SK-N-SH (cell line): Measurements from ENCODE around the gene KPTN. TPM values are rescaled to one million over a fixed set of nuclear protein-coding genes. Genes with fewer than 3 reads are reported as not detected.
A peak's percentile ranks its signal among the peaks of the same experiment; 100 is the strongest.

Experiments
- CTCF ChIA-PET: fragments of 300-600, 350-600 bp; formaldehyde crosslinking; extraction: SDS; loops from one replicate; lab custom pipeline; 2021; lab: Yijun Ruan, JAX
- POLR2A ChIA-PET: fragments of 350-600 bp; sonication (Branson Sonifier 250); formaldehyde crosslinking; extraction: SDS; loops from one replicate; lab custom pipeline; 2020; ENCODE audit warnings: antibody characterized with exemption, inconsistent platforms; lab: Yijun Ruan, JAX
- DNase-seq: peaks from one replicate; pipeline ENCODE4 v3.0.0; 2012
- H2AFZ ChIP-seq: fragments of 200-600 bp; sonication (generic); 2 replicates; pipeline ENCODE4 v1.8.1; 2016; ENCODE audit warnings: antibody characterized with exemption, mild to moderate bottlenecking, low read depth
- H3F3A ChIP-seq: fragments of 200-600 bp; sonication (generic); replicated peaks from 2 replicates; pipeline ENCODE3; 2016; ENCODE audit warnings: antibody characterized with exemption, mild to moderate bottlenecking; ENCODE audit not compliant: insufficient read depth
- H3K27ac ChIP-seq, 2 experiments: fragments of 200-500 bp in 1 of 2; fragments of 200-600 bp in 1 of 2; sonication (Bioruptor generic) in 1 of 2; sonication (generic), shearing (Covaris generic) in 1 of 2; 2 replicates each; pipeline versions ENCODE4 v1.5.1 to v1.6.1; 2014 to 2016; ENCODE audit warnings: low read depth in 2 of 2, inconsistent platforms in 1 of 2, low read length in 1 of 2, mild to moderate bottlenecking in 1 of 2, mixed read lengths in 1 of 2
- H3K27me3 ChIP-seq: fragments of 200-600 bp; sonication (generic), shearing (Covaris generic); 2 replicates; pipeline ENCODE4 v1.6.1; 2016; ENCODE audit warnings: mixed run types; ENCODE audit not compliant: insufficient read depth
- H3K36me3 ChIP-seq, 2 experiments: fragments of 200-500 bp in 1 of 2; fragments of 200-600 bp in 1 of 2; sonication (Bioruptor generic) in 1 of 2; sonication (generic) in 1 of 2; replicated peaks in 1 of 2; 2 replicates each; pipeline versions ENCODE3 to v1.5.1; 2014 to 2016; ENCODE audit warnings: low read length in 1 of 2, mild to moderate bottlenecking in 1 of 2; ENCODE audit not compliant: insufficient read depth in 2 of 2, control insufficient read depth in 1 of 2
- H3K4me1 ChIP-seq, 2 experiments: fragments of 200-500 bp in 1 of 2; fragments of 200-600 bp in 1 of 2; sonication (Bioruptor generic) in 1 of 2; sonication (generic), shearing (Covaris generic) in 1 of 2; 2 replicates each; pipeline versions ENCODE4 v1.5.1 to v1.6.1; 2014 to 2016; ENCODE audit warnings: low read depth in 1 of 2, low read length in 1 of 2, mixed run types in 1 of 2; ENCODE audit not compliant: insufficient read depth in 2 of 2, control insufficient read depth in 1 of 2
- H3K4me2 ChIP-seq: fragments of 200-600 bp; sonication (generic), shearing (Covaris generic); 2 replicates; pipeline ENCODE4 v1.6.1; 2017; ENCODE audit warnings: mixed run types
- H3K4me3 ChIP-seq, 2 experiments: fragments of 200-500 bp in 1 of 2; fragments of 200-600 bp in 1 of 2; sonication (Bioruptor generic) in 1 of 2; sonication (generic), shearing (Covaris generic) in 1 of 2; 2 replicates each; pipeline versions ENCODE4 v1.5.1 to v1.8.1; 2014 to 2016; ENCODE audit warnings: low read depth in 2 of 2, inconsistent platforms in 1 of 2, low read length in 1 of 2, mild to moderate bottlenecking in 1 of 2, mixed read lengths in 1 of 2, moderate library complexity in 1 of 2
- H3K79me2 ChIP-seq: fragments of 200-600 bp; sonication (generic); 2 replicates; pipeline ENCODE4 v1.8.1; 2017; ENCODE audit warnings: mild to moderate bottlenecking; ENCODE audit not compliant: insufficient read depth
- H3K9ac ChIP-seq: fragments of 200-600 bp; sonication (generic); 2 replicates; pipeline ENCODE4 v1.6.1; 2017; ENCODE audit warnings: mixed run types
- H3K9me2 ChIP-seq: fragments of 200-600 bp; sonication (generic); 2 replicates; pipeline ENCODE4 v1.6.1; 2017; ENCODE audit warnings: mixed run types
- H3K9me3 ChIP-seq: fragments of 200-600 bp; sonication (generic); 2 replicates; pipeline ENCODE4 v1.6.1; 2017; ENCODE audit warnings: mixed run types, mild to moderate bottlenecking, moderate library complexity
- H4K20me1 ChIP-seq: fragments of 200-600 bp; sonication (generic); 2 replicates; pipeline ENCODE4 v1.6.1; 2017; ENCODE audit warnings: mild to moderate bottlenecking, mixed run types; ENCODE audit not compliant: insufficient read depth
- ELF1 ChIP-seq: IDR thresholded peaks from 2 replicates; pipeline ENCODE4 v1.4.0; 2012
- EZH2phosphoT487 ChIP-seq: fragments of 200-600 bp; sonication (generic); IDR thresholded peaks from 2 replicates; pipeline ENCODE4 v1.6.1; 2017; ENCODE audit warnings: low read depth, mixed run types, mild to moderate bottlenecking, antibody characterized with exemption, moderate library complexity, borderline replicate concordance
- FOSL2 ChIP-seq: IDR thresholded peaks from 2 replicates; pipeline ENCODE4 v1.4.0; 2012; ENCODE audit warnings: low read depth, mild to moderate bottlenecking, moderate library complexity, borderline replicate concordance
- FOXJ3 ChIP-seq: sonication (generic); formaldehyde crosslinking; IDR thresholded peaks from 2 replicates; pipeline ENCODE4 v1.5.1; 2020; ENCODE audit warnings: mild to moderate bottlenecking, missing genetic modification reagents
- FOXM1 ChIP-seq: IDR thresholded peaks from 2 replicates; pipeline ENCODE4 v1.4.0; 2012; ENCODE audit warnings: low read depth, mild to moderate bottlenecking
- GATA2 ChIP-seq: sonication (generic); formaldehyde crosslinking; IDR thresholded peaks from 2 replicates; pipeline ENCODE4 v1.5.0; 2020; ENCODE audit warnings: mild to moderate bottlenecking, missing genetic modification reagents
- IRF3 ChIP-seq: fragments of 150-350 bp; IDR thresholded peaks from 2 replicates; pipeline ENCODE4 v1.6.1; 2016; ENCODE audit warnings: mild to moderate bottlenecking, low read depth, low read length
- JUND ChIP-seq: IDR thresholded peaks from 2 replicates; pipeline ENCODE4 v1.4.0; 2012
- MAX ChIP-seq: IDR thresholded peaks from 2 replicates; pipeline ENCODE4 v1.4.0; 2012; ENCODE audit warnings: low read depth
- MXI1 ChIP-seq: IDR thresholded peaks from 2 replicates; pipeline ENCODE4 v1.6.1; 2012; ENCODE audit warnings: mild to moderate bottlenecking, low read depth, low read length, improper control_type of control experiment
- NFIC ChIP-seq: IDR thresholded peaks from 2 replicates; pipeline ENCODE4 v1.4.0; 2012; ENCODE audit warnings: borderline replicate concordance
- RAD21 ChIP-seq: IDR thresholded peaks from 2 replicates; pipeline ENCODE4 v1.6.1; 2012; ENCODE audit warnings: mild to moderate bottlenecking, low read length
- RCOR1 ChIP-seq: fragments of 150-350 bp; IDR thresholded peaks from 2 replicates; pipeline ENCODE4 v1.6.1; 2017; ENCODE audit warnings: antibody characterized with exemption, low read length
- RXRA ChIP-seq: IDR thresholded peaks from 2 replicates; pipeline ENCODE4 v1.4.0; 2012; ENCODE audit warnings: low read depth, mild to moderate bottlenecking, borderline replicate concordance
- SIN3A ChIP-seq: IDR thresholded peaks from 2 replicates; pipeline ENCODE4 v1.6.1; 2012; ENCODE audit warnings: low read depth, mild to moderate bottlenecking, low read length, moderate library complexity, borderline replicate concordance
- TCF12 ChIP-seq: IDR thresholded peaks from 2 replicates; pipeline ENCODE4 v1.4.0; 2012
- TEAD4 ChIP-seq: IDR thresholded peaks from 2 replicates; pipeline ENCODE4 v1.4.0; 2012; ENCODE audit warnings: mild to moderate bottlenecking, borderline replicate concordance; ENCODE audit not compliant: insufficient read depth
- USF1 ChIP-seq: IDR thresholded peaks from 2 replicates; pipeline ENCODE4 v1.4.0; 2012; ENCODE audit warnings: low read depth, borderline replicate concordance
- USF2 ChIP-seq: fragments of 150-350 bp; IDR thresholded peaks from 2 replicates; pipeline ENCODE4 v1.6.1; 2017; ENCODE audit warnings: antibody characterized with exemption, low read length, low read depth, borderline replicate concordance
- WGBS: methylation state at CpG from one replicate; pipeline ENCODE4 v1.1.6; 2017; ENCODE audit warnings: low lambda C conversion rate; 5-methylcytosine and 5-hydroxymethylcytosine counted together
- polyA plus RNA-seq, 3 experiments: library from polyadenylated mRNA; depleted of rRNA; stranded (reverse); fragments of >200 nt; gene quantifications; 2 replicates each; pipeline ENCODE4 v1.2.3, GENCODE V29; 2012

Gene KPTN
- polyA plus RNA-seq, 1 of the 3 experiments (the other 2 are of a cell fraction), result 15.8 TPM

- CTCF ChIA-PET, result interaction anchor here (1.4 to 7.9 kb wide), 4 partner anchors 26 to 188 kb away, joined by 3 to 168 read pairs (median 6); partner anchors contain the start of gene KPTN
- Histone ChIP-seq H3K79me2 (peaks cover 89% of the 10 kb centered on the region), H3K9ac (no peak overlapping the region), H3K4me2 (peak overlapping the region; percentile 20; the same call in 1 of the 2 replicates), H3K36me3 (peaks cover 0 to 7% of the 10 kb centered on the region in 2 experiments), H3F3A (no peaks in the 10 kb centered on the region), H3K4me3 (no peak overlapping the region), H3K27ac (peak overlapping the region in 1 of 2 experiments; percentile 27; a peak in 1 of 4 replicates), H2AFZ (no peak overlapping the region), H3K4me1 (peaks cover 15 to 41% of the 10 kb centered on the region in 2 experiments; a peak in 3 of 4 replicates), H4K20me1 (peaks cover 38% of the 10 kb centered on the region), H3K9me2 (no peaks in the 10 kb centered on the region), H3K9me3 (no peaks in the 10 kb centered on the region), H3K27me3 (no peaks in the 10 kb centered on the region)
- 78% methylated on average over 8 of the region's 8 CpGs for WGBS
- no peak for DNase-seq
- POLR2A ChIA-PET, result no interaction called here
- no peak for TF ChIP-seq RCOR1
- no peak for TF ChIP-seq FOSL2
- TF ChIP-seq MAX, result no peak
- TF ChIP-seq EZH2phosphoT487, result no peak
- no peak for TF ChIP-seq MXI1
- no peak for TF ChIP-seq SIN3A
- TF ChIP-seq IRF3, result no peak
- no peak for TF ChIP-seq ELF1
- no peak for TF ChIP-seq FOXJ3 (CRISPR knock-in tag)
- no peak for TF ChIP-seq RAD21
- TF ChIP-seq TEAD4, result no peak
- TF ChIP-seq TCF12, result no peak
- TF ChIP-seq NFIC, result no peak
- TF ChIP-seq JUND, result no peak
- TF ChIP-seq RXRA, result no peak
- TF ChIP-seq USF1, result no peak
- no peak for TF ChIP-seq USF2
- no peak for TF ChIP-seq GATA2
- no peak for TF ChIP-seq FOXM1
Measured at GRCh38 chr19:47509973-47510372, 26.0 kb upstream of the KPTN start.
